Endothelial cell of umbilical vein (primary cell): ENCODE data around the gene DNM2. TPM values are rescaled to one million over a fixed set of nuclear protein-coding genes. Genes with fewer than 3 reads are reported as not detected.

Experiments used
- BruUV-seq: library from RNA; stranded (reverse); fragments of 400-500 nt; replicated peaks from 2 replicates; lab custom pipeline; 2021; lab: Mats Ljungman, UMichigan
- CTCF ChIA-PET: fragments of 300-600, 350-600 bp; sonication (Branson Sonifier 250); formaldehyde crosslinking; loops from one replicate; lab custom pipeline; 2021; ENCODE audit warnings: antibody characterized with exemption, inconsistent platforms; lab: Charles Lee
- POLR2A ChIA-PET: fragments of 300-600, 350-600 bp; sonication (Branson Sonifier 250); formaldehyde crosslinking; loops from one replicate; lab custom pipeline; 2021; ENCODE audit warnings: antibody characterized with exemption, inconsistent platforms; lab: Charles Lee
- DNase-seq: peaks from one replicate; pipeline ENCODE4 v3.0.0-alpha.2; 2011; ENCODE audit warnings: low read depth, low spot score
- FAIRE-seq: peaks from 2 replicates; lab custom pipeline; 2011; peaks lifted over from hg19 to GRCh38; lab: Jason Lieb, UNC
- H2AFZ ChIP-seq: 2 replicates; pipeline ENCODE4 v1.6.0; 2012; ENCODE audit warnings: low read depth, low read length, control low read depth, inconsistent platforms
- H3K27ac ChIP-seq: 2 replicates; pipeline ENCODE4 v1.5.1; 2011; ENCODE audit warnings: low read depth, mild to moderate bottlenecking, control low read depth, low read length, moderate library complexity; ENCODE audit not compliant: insufficient read depth
- H3K27me3 ChIP-seq, 2 experiments: 2 replicates each; pipeline versions ENCODE4 v1.6.0 to v1.6.1; 2011; ENCODE audit warnings: low read length in 2 of 2, mixed read lengths in 1 of 2; ENCODE audit not compliant: control insufficient read depth in 2 of 2, insufficient read depth in 2 of 2
- H3K36me3 ChIP-seq, 2 experiments: 2 replicates in 1 of 2; 3 replicates in 1 of 2; pipeline ENCODE4 v1.5.1; 2011; ENCODE audit warnings: low read length in 2 of 2, mild to moderate bottlenecking in 1 of 2, moderate library complexity in 1 of 2; ENCODE audit not compliant: control insufficient read depth in 2 of 2, insufficient read depth in 2 of 2; ENCODE audit errors: extremely low read depth in 1 of 2
- H3K4me1 ChIP-seq: 3 replicates; pipeline ENCODE4 v1.5.1; 2011; ENCODE audit warnings: mild to moderate bottlenecking, low read length; ENCODE audit not compliant: control insufficient read depth, insufficient read depth; ENCODE audit errors: extremely low read depth
- H3K4me2 ChIP-seq: 2 replicates; pipeline ENCODE4 v1.6.1; 2011; ENCODE audit warnings: low read length, control low read depth, mixed read lengths; ENCODE audit not compliant: insufficient read depth
- H3K4me3 ChIP-seq, 3 experiments: fragments of 200-600 bp in 1 of 3; sonication (generic), shearing (Covaris generic) in 1 of 3; replicated peaks in 1 of 3; 2 replicates each; pipeline ENCODE4 v1.5.1; 2011 to 2016; ENCODE audit warnings: control low read depth in 3 of 3, low read length in 3 of 3, mild to moderate bottlenecking in 2 of 3, inconsistent platforms in 1 of 3, low read depth in 1 of 3, moderate library complexity in 1 of 3; ENCODE audit not compliant: insufficient read depth in 1 of 3
- H3K79me2 ChIP-seq: 2 replicates; pipeline ENCODE4 v1.6.0; 2012; ENCODE audit warnings: low read length, inconsistent platforms; ENCODE audit not compliant: control insufficient read depth, insufficient read depth
- H3K9ac ChIP-seq: replicated peaks from 2 replicates; pipeline ENCODE3; 2011; ENCODE audit warnings: low read length, control low read depth; ENCODE audit not compliant: insufficient read depth; ENCODE audit errors: extremely low read depth
- H3K9me1 ChIP-seq: replicated peaks from 3 replicates; pipeline ENCODE4 v1.6.0; 2011; ENCODE audit warnings: mild to moderate bottlenecking, low read length; ENCODE audit not compliant: control insufficient read depth, insufficient read depth; ENCODE audit errors: extremely low read depth
- H3K9me3 ChIP-seq: replicated peaks from 2 replicates; pipeline ENCODE4 v1.5.1; 2012; ENCODE audit warnings: low read length, inconsistent platforms; ENCODE audit not compliant: control insufficient read depth, insufficient read depth
- H4K20me1 ChIP-seq: replicated peaks from 2 replicates; pipeline ENCODE3; 2011; ENCODE audit warnings: mild to moderate bottlenecking, low read length; ENCODE audit not compliant: control insufficient read depth, insufficient read depth; ENCODE audit errors: extremely low read depth
- EZH2 ChIP-seq: IDR thresholded peaks from 2 replicates; pipeline ENCODE4 v1.6.1; 2012; ENCODE audit warnings: borderline replicate concordance, low read depth, mild to moderate bottlenecking, moderate library complexity, low read length, inconsistent platforms; ENCODE audit not compliant: severe bottlenecking
- FOS ChIP-seq: IDR thresholded peaks from 2 replicates; pipeline ENCODE4 v1.6.1; 2011; ENCODE audit warnings: mild to moderate bottlenecking, low read length, moderate library complexity, borderline replicate concordance; ENCODE audit not compliant: insufficient read depth
- GATA2 ChIP-seq: IDR thresholded peaks from 2 replicates; pipeline ENCODE4 v1.7.0; 2011; ENCODE audit warnings: low read depth, mild to moderate bottlenecking, moderate library complexity, mixed read lengths, low read length; ENCODE audit not compliant: insufficient read length, insufficient read depth
- JUN ChIP-seq: IDR thresholded peaks from 2 replicates; pipeline ENCODE4 v1.6.1; 2011; ENCODE audit warnings: borderline replicate concordance, low read depth; ENCODE audit not compliant: insufficient read length, insufficient read depth
- MYC ChIP-seq: IDR thresholded peaks from one replicate; pipeline ENCODE4 v1.6.1; 2011; ENCODE audit warnings: mild to moderate bottlenecking, low read depth, low read length
- POLR2A ChIP-seq: IDR thresholded peaks from 2 replicates; pipeline ENCODE4 v1.6.1; 2012; ENCODE audit warnings: low read depth, mild to moderate bottlenecking, control low read depth, low read length
- POLR2AphosphoS5 ChIP-seq: IDR thresholded peaks from 2 replicates; pipeline ENCODE4 v1.6.1; 2012; ENCODE audit warnings: low read depth, mild to moderate bottlenecking, control low read depth, low read length, moderate library complexity; ENCODE audit not compliant: insufficient read depth
- dilution Hi-C: fragments of 300-500 bp; cut with MboI; formaldehyde crosslinking; loops from one replicate; pipeline ENCODE4 v1.15.0; 2019; ENCODE audit warnings: low sequenced_read_pairs; ENCODE audit not compliant: extremely low pct_ligation_motif_present
- intact Hi-C: fragments of 100-400 bp; cut with micrococcal nuclease; formaldehyde crosslinking; loops from one replicate; pipeline ENCODE4 v1.10.0; 2022
- polyA plus RNA-seq, 4 experiments: library from polyadenylated mRNA; depleted of rRNA in 3 of 4; stranded (reverse) in 3 of 4; unstranded in 1 of 4; fragments of >200 nt; gene quantifications; 2 replicates each; pipeline versions ENCODE4 v1.2.1 to v1.2.3, GENCODE V29; 2011 to 2012; ENCODE audit warnings: missing spikeins in 1 of 4
- total RNA-seq: library from RNA; stranded (reverse); gene quantifications from 2 replicates; pipeline ENCODE4 v1.2.3, GENCODE V29; 2021
- TF ChIP-seq, protein P1 (sequence below): IDR thresholded peaks from 2 replicates; pipeline ENCODE4 v1.6.1; 2011; ENCODE audit not compliant: insufficient read depth, insufficient read length
- TF ChIP-seq, protein P2 (sequence below), 2 donors: IDR thresholded peaks; 1 replicate in 1 of 2; 2 replicates in 1 of 2; pipeline ENCODE4 v1.5.1; 2011; ENCODE audit warnings: low read length in 2 of 2, mild to moderate bottlenecking in 2 of 2, moderate library complexity in 2 of 2, control low read depth in 1 of 2, inconsistent platforms in 1 of 2, low read depth in 1 of 2; ENCODE audit not compliant: insufficient read depth in 1 of 2; ENCODE audit errors: extremely low read depth in 1 of 2

DNM2 gene
- total and polyA plus RNA-seq, 2 donors (not counting 3 experiments of a cell fraction or from before 2014, with no cell fraction given): 81.8 to 175 TPM

- no peaks in the 10 kb centered on the region for H3K9me3 ChIP-seq
- POLR2A ChIA-PET: no interaction called here
- intact Hi-C loops (no loop called here), dilution Hi-C loops (no loop called here)
- H3K9ac ChIP-seq: no peak overlapping the region
- H3K79me2 ChIP-seq: peaks cover 1% of the 10 kb centered on the region
- FAIRE-seq (no peak), DNase-seq (no peak)
- H3K4me1 ChIP-seq: no peaks in the 10 kb centered on the region
- H3K27ac ChIP-seq: no peak overlapping the region
- peaks cover 4 to 46% of the 10 kb centered on the region in 2 experiments for H3K36me3 ChIP-seq
- no TSS peak for BruUV-seq
- no peaks in the 10 kb centered on the region for H3K9me1 ChIP-seq
- TF ChIP-seq POLR2A (no peak), JUN (no peak), POLR2AphosphoS5 (no peak), MYC (no peak), FOS (no peak), EZH2 (no peak), GATA2 (no peak)
- TF ChIP-seq, protein P1, sequence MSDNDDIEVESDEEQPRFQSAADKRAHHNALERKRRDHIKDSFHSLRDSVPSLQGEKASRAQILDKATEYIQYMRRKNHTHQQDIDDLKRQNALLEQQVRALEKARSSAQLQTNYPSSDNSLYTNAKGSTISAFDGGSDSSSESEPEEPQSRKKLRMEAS: no peak
- TF ChIP-seq, protein P2, sequence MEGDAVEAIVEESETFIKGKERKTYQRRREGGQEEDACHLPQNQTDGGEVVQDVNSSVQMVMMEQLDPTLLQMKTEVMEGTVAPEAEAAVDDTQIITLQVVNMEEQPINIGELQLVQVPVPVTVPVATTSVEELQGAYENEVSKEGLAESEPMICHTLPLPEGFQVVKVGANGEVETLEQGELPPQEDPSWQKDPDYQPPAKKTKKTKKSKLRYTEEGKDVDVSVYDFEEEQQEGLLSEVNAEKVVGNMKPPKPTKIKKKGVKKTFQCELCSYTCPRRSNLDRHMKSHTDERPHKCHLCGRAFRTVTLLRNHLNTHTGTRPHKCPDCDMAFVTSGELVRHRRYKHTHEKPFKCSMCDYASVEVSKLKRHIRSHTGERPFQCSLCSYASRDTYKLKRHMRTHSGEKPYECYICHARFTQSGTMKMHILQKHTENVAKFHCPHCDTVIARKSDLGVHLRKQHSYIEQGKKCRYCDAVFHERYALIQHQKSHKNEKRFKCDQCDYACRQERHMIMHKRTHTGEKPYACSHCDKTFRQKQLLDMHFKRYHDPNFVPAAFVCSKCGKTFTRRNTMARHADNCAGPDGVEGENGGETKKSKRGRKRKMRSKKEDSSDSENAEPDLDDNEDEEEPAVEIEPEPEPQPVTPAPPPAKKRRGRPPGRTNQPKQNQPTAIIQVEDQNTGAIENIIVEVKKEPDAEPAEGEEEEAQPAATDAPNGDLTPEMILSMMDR (IDR thresholded peaks at IDR 0.05; ENCODE audit: extremely low read depth in 1 of 2, insufficient read depth in 1 of 2, low read depth in 1 of 2, low read length in 2 of 2): no peak
- no peak overlapping the region for H2AFZ ChIP-seq
- CTCF ChIA-PET: interaction anchor here (1.6 to 2.0 kb wide), 4 partner anchors 10 to 52 kb away, joined by 4 to 12 read pairs (median 5); partner anchors contain the start of gene CARM1
- no peak overlapping the region for H3K4me2 ChIP-seq
- no peaks in the 10 kb centered on the region for H4K20me1 ChIP-seq
- no peaks in the 10 kb centered on the region for H3K27me3 ChIP-seq
- H3K4me3 ChIP-seq: no peak overlapping the region
Measured at GRCh38 chr19:10819124-10820060, 101.5 kb downstream of the DNM2 start.
